ENCODE measurements around the gene ZNF454. TPM values are rescaled to one million over a fixed set of nuclear protein-coding genes. Genes with fewer than 3 reads are reported as not detected.
A peak's percentile ranks its signal among the peaks of the same experiment; 100 is the strongest.

Gene ZNF454
- total RNA-seq, 1 experiment from 2014 or later = 0.61 TPM

DNA sequence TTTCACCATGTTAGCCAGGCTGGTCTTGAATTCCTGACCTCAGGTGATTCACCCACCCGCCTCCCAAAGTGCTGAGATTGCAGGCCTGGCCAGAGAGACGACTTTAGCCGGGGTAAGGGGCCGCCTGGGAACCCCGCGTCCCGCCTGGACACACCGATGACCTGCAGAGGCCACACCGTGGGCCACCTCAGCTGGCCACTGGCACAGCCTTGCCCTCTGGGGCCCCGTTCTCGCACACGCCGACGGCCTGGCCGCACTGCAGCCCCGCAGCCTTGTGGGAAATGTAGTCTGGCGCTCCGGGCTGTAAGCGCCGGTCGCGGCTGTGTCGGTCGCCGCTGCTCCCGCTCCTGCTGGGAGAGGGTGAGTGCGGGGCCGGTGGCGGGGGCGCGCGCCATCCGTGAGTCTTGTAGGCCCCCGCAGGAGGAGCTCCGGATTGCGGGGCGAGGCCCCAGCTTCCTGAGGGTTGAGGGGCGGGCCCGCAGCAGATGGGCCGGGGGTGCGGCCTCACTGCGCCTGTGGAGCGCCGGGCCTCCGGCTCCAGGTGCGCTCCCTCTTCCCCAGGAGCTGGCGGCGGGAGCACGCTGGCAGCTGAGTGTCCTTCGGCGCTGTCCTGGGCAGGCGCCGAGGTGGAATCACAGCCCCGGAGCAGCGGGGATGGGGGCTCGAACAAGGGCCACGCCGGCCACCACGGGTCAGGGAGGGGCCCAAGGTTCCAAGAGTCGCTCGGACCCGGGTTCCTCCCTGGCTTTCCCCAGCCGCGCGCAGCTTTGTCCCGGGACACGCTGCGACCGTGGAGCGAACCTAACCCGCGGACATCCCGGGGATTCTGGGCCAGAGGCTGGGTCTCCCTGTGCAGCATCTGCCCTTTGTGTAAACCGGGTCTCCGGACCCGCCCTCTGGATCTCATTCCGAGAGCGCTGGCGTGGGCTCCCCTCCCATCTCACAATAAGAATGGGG lies 45.1 kb upstream of the ZNF454 start, which contains the start of gene ZFP2:
TSS of gene ZFP2 (plus strand) at position 299 of the 957 bp plus-strand sequence. CDS start 35,401 bp downstream, outside the sequence.
- Histone ChIP-seq H3K79me2 (ENCODE audit: insufficient read depth, low read length) (no peaks in the 10 kb centered on the region), H3K9ac (ENCODE audit: low read length) (peak within 1 kb of the TSS; percentile 45), H3K9me3 (ENCODE audit: control insufficient read depth in 1 of 2, insufficient read depth in 1 of 2, low read depth in 1 of 2, low read length in 2 of 2) (peaks cover 0 to 5% of the 10 kb centered on the region in 2 experiments; a peak in 2 of 4 replicates), H3K4me2 (ENCODE audit: low read length) (peak within 1 kb of the TSS; percentile 69), H2AFZ (ENCODE audit: low read depth, low read length, poor library complexity, severe bottlenecking) (no peak within 1 kb of the TSS), H3K36me3 (ENCODE audit: control insufficient read depth in 1 of 2, insufficient read depth in 2 of 2, low read length in 2 of 2) (no peaks in the 10 kb centered on the region), H3K4me1 (ENCODE audit: control insufficient read depth in 1 of 2, insufficient read depth in 2 of 2, low read length in 2 of 2) (no peaks in the 10 kb centered on the region), H3K4me3 (replicated peaks in 1 of 2; ENCODE audit: low read depth in 1 of 2, low read length in 2 of 2) (peak within 1 kb of the TSS; percentile 52 to 60), H4K20me1 (ENCODE audit: insufficient read depth) (no peaks in the 10 kb centered on the region), H3K27ac (ENCODE audit: low read depth, low read length) (peak within 1 kb of the TSS; percentile 22; the same call in 1 of the 2 replicates), H3K9me2 (ENCODE audit: insufficient read depth) (no peaks in the 10 kb centered on the region), H3K27me3 (ENCODE audit: insufficient read depth, low read length) (no peaks in the 10 kb centered on the region)
- TF ChIP-seq ELF1 (IDR thresholded peaks at IDR 0.05; ENCODE audit: borderline replicate concordance, low read depth) (no peak), EZH2 (IDR thresholded peaks at IDR 0.05) (no peak), SIN3A (IDR thresholded peaks at IDR 0.05; ENCODE audit: low read depth) (no peak), EZH2phosphoT487 (IDR thresholded peaks at IDR 0.05; ENCODE audit: borderline replicate concordance) (no peak), JUND (IDR thresholded peaks at IDR 0.05) (no peak), REST (IDR thresholded peaks at IDR 0.05; ENCODE audit: low read depth) (no peak), ZFX (IDR thresholded peaks at IDR 0.05) (peak; percentile 52; the same call in 1 of the 2 replicates), SP1 (IDR thresholded peaks at IDR 0.05; ENCODE audit: low read depth) (no peak), TCF7L2 (IDR thresholded peaks at IDR 0.05; ENCODE audit: borderline replicate concordance, extremely low read depth, insufficient read depth, insufficient read length) (no peak), ATF3 (IDR thresholded peaks at IDR 0.05) (no peak), FOSL1 (IDR thresholded peaks at IDR 0.05; ENCODE audit: low read depth) (no peak), POLR2A (IDR thresholded peaks at IDR 0.05; ENCODE audit: borderline replicate concordance, extremely low read depth, insufficient read depth, insufficient read length) (no peak), SRF (IDR thresholded peaks at IDR 0.05; ENCODE audit: low read depth) (no peak), POLR2AphosphoS5 (IDR thresholded peaks at IDR 0.05; ENCODE audit: low read depth, low read length) (peak; percentile 60), EGR1 (IDR thresholded peaks at IDR 0.05; ENCODE audit: low read depth) (no peak), RAD21 (IDR thresholded peaks at IDR 0.05; ENCODE audit: low read depth) (no peak)
- TF ChIP-seq, protein P1, sequence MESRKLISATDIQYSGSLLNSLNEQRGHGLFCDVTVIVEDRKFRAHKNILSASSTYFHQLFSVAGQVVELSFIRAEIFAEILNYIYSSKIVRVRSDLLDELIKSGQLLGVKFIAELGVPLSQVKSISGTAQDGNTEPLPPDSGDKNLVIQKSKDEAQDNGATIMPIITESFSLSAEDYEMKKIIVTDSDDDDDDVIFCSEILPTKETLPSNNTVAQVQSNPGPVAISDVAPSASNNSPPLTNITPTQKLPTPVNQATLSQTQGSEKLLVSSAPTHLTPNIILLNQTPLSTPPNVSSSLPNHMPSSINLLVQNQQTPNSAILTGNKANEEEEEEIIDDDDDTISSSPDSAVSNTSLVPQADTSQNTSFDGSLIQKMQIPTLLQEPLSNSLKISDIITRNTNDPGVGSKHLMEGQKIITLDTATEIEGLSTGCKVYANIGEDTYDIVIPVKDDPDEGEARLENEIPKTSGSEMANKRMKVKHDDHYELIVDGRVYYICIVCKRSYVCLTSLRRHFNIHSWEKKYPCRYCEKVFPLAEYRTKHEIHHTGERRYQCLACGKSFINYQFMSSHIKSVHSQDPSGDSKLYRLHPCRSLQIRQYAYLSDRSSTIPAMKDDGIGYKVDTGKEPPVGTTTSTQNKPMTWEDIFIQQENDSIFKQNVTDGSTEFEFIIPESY (IDR thresholded peaks at IDR 0.05; ENCODE audit: extremely low read depth, insufficient replicate concordance, low read length) = peak; percentile 44
- TF ChIP-seq, protein P2, sequence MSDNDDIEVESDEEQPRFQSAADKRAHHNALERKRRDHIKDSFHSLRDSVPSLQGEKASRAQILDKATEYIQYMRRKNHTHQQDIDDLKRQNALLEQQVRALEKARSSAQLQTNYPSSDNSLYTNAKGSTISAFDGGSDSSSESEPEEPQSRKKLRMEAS (IDR thresholded peaks at IDR 0.05) = peak; percentile 33; the same call in 1 of the 2 replicates
- TF ChIP-seq, protein P3, sequence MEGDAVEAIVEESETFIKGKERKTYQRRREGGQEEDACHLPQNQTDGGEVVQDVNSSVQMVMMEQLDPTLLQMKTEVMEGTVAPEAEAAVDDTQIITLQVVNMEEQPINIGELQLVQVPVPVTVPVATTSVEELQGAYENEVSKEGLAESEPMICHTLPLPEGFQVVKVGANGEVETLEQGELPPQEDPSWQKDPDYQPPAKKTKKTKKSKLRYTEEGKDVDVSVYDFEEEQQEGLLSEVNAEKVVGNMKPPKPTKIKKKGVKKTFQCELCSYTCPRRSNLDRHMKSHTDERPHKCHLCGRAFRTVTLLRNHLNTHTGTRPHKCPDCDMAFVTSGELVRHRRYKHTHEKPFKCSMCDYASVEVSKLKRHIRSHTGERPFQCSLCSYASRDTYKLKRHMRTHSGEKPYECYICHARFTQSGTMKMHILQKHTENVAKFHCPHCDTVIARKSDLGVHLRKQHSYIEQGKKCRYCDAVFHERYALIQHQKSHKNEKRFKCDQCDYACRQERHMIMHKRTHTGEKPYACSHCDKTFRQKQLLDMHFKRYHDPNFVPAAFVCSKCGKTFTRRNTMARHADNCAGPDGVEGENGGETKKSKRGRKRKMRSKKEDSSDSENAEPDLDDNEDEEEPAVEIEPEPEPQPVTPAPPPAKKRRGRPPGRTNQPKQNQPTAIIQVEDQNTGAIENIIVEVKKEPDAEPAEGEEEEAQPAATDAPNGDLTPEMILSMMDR (IDR thresholded peaks at IDR 0.05 in 2 of 3, conservative IDR thresholded peaks at IDR 0.05 in 1 of 3; ENCODE audit: borderline replicate concordance in 1 of 3, insufficient read depth in 1 of 3, low read depth in 2 of 3, low read length in 2 of 3) = no peak
- peak; percentile 96 for ATAC-seq
- BruUV-seq (replicated peaks) = no TSS peak
- peak; percentile 21 for DNase-seq (ENCODE audit: low read depth, low spot score)
- POLR2A ChIA-PET = interaction anchor here (1.2 kb wide), 1 partner anchor 36 kb away, joined by 3 read pairs; the partner anchor contains the start of gene ZNF354B
- RAD21 ChIA-PET (ENCODE audit: low non-redundant PET in 1 of 2, low total read pairs in 2 of 2, uncharacterized antibody in 2 of 2, unreplicated experiment in 2 of 2) = no interaction called here
- intact Hi-C loops (cut with micrococcal nuclease) = no loop called here
- CTCF ChIA-PET = no interaction called here
